PFSK-1 (cell line): Measurements from ENCODE around the gene CARD8.

Source experiments
- FOXP2 ChIP-seq: optimal IDR thresholded peaks from 2 replicates; pipeline ENCODE3; 2011; ENCODE audit warnings: borderline replicate concordance, control low read depth, inconsistent platforms; ENCODE audit not compliant: insufficient read depth; ENCODE audit errors: extremely low read length, extremely low read depth
- POLR2AphosphoS5 ChIP-seq: IDR thresholded peaks from 2 replicates; pipeline ENCODE4 v1.6.1; 2012; ENCODE audit warnings: low read depth, mild to moderate bottlenecking, control low read depth, low read length, moderate library complexity
- SIN3A ChIP-seq: IDR thresholded peaks from 2 replicates; pipeline ENCODE4 v1.6.1; 2012; ENCODE audit warnings: mild to moderate bottlenecking, low read length, moderate library complexity, borderline replicate concordance; ENCODE audit not compliant: insufficient read depth
- TAF1 ChIP-seq: IDR thresholded peaks from 2 replicates; pipeline ENCODE4 v1.6.1; 2012; ENCODE audit warnings: low read length, control low read depth, borderline replicate concordance; ENCODE audit not compliant: insufficient read depth
- TF ChIP-seq, protein P1 (sequence below), 2 experiments: IDR thresholded peaks; 2 replicates each; pipeline versions ENCODE4 v1.6.1 to v1.8.0; 2011 to 2012; ENCODE audit warnings: low read depth in 2 of 2, low read length in 2 of 2, control low read depth in 1 of 2, inconsistent platforms in 1 of 2, mild to moderate bottlenecking in 1 of 2, moderate library complexity in 1 of 2; ENCODE audit not compliant: insufficient read depth in 1 of 2

The CARD8 gene

GRCh38 chr19:48248081-48248833 is 7.5 kb downstream of the CARD8 start:
- no peak for TF ChIP-seq POLR2AphosphoS5

- TF ChIP-seq, protein P1, sequence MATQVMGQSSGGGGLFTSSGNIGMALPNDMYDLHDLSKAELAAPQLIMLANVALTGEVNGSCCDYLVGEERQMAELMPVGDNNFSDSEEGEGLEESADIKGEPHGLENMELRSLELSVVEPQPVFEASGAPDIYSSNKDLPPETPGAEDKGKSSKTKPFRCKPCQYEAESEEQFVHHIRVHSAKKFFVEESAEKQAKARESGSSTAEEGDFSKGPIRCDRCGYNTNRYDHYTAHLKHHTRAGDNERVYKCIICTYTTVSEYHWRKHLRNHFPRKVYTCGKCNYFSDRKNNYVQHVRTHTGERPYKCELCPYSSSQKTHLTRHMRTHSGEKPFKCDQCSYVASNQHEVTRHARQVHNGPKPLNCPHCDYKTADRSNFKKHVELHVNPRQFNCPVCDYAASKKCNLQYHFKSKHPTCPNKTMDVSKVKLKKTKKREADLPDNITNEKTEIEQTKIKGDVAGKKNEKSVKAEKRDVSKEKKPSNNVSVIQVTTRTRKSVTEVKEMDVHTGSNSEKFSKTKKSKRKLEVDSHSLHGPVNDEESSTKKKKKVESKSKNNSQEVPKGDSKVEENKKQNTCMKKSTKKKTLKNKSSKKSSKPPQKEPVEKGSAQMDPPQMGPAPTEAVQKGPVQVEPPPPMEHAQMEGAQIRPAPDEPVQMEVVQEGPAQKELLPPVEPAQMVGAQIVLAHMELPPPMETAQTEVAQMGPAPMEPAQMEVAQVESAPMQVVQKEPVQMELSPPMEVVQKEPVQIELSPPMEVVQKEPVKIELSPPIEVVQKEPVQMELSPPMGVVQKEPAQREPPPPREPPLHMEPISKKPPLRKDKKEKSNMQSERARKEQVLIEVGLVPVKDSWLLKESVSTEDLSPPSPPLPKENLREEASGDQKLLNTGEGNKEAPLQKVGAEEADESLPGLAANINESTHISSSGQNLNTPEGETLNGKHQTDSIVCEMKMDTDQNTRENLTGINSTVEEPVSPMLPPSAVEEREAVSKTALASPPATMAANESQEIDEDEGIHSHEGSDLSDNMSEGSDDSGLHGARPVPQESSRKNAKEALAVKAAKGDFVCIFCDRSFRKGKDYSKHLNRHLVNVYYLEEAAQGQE (IDR thresholded peaks at IDR 0.05; ENCODE audit: insufficient read depth in 1 of 2, low read depth in 2 of 2, low read length in 2 of 2): no peak
- TF ChIP-seq FOXP2 (no peak), POLR2AphosphoS5 (no peak), SIN3A (no peak)
Measured at GRCh38 chr19:48247212-48247611, 8.5 kb downstream of the CARD8 start.

DNA sequence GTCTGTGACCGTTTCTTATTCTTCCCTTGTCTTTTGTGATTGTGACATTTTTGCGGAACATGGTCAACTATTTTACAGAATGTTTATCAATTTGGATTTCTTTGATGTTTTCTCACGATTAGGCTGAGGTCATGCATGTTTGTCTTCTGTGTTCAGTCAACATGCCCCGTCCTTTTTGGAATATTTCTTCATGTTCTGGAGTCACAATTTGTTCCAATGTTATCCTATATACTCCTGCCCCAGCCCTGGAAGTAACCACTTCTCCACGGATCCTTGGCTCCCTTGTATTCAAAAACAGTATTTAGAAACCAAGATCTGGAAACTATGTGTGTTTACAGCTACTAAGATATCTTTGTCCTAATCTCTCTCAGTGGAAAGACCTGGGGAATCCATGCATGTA is 9.6 kb downstream of the CARD8 start:
- TF ChIP-seq FOXP2 (no peak), POLR2AphosphoS5 (no peak), TAF1 (no peak), SIN3A (no peak)
- TF ChIP-seq, protein P1 (IDR thresholded peaks at IDR 0.05; ENCODE audit: insufficient read depth in 1 of 2, low read depth in 2 of 2, low read length in 2 of 2): no peak

- TF ChIP-seq FOXP2 (no peak), TAF1 (no peak), SIN3A (no peak), POLR2AphosphoS5 (no peak)
- TF ChIP-seq, protein P1 (IDR thresholded peaks at IDR 0.05; ENCODE audit: insufficient read depth in 1 of 2, low read depth in 2 of 2, low read length in 2 of 2): no peak
Measured at GRCh38 chr19:48244281-48244680, 11.4 kb downstream of the CARD8 start.

DNA sequence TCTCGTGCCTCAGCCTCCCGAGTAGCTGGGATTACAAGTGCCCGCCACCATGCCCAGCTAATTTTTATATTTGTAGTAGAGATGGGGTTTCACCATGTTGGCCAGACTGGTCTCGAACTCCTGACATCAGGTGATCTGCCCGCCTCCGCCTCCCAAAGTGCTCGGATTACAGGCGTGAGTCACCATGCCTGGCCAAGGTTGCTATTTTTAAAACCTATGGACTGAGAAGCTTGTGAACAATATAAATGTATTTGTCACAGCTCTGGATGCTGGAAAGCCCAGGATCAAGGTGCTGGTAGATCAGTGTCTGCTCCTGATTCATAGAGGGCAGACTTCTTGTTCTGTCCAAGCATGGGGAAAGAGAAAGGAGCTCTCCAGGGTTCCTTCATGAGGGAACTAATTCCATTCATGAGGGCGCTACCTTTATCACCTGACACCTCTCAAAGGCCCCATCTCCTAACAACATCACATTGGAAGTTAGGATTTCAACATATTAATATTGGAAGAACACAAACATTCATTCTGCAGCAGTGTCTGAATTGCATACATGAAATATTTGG is 16.1 kb downstream of the CARD8 start:
- TF ChIP-seq POLR2AphosphoS5 (no peak), TAF1 (no peak), FOXP2 (no peak), SIN3A (no peak)
- TF ChIP-seq, protein P1 (IDR thresholded peaks at IDR 0.05; ENCODE audit: insufficient read depth in 1 of 2, low read depth in 2 of 2, low read length in 2 of 2): no peak
